Measurements from ENCODE around the gene CMSS1.
A peak's percentile ranks its signal among the peaks of the same experiment; 100 is the strongest.

GRCh38 chr3:100020876-100021644 lies 203.4 kb downstream of the CMSS1 start:
- TF ChIP-seq CTCF (IDR thresholded peaks at IDR 0.05): no peak
- peak in 1 of 2 donors; percentile 16 for TF ChIP-seq POLR2A (IDR thresholded peaks at IDR 0.05)

All from adrenal gland (tissue), 5 donors.